HG03025 (cell line): Measurements from ENCODE around the gene ADAMTS17.

ENCODE experiments used
- ATAC-seq: cut with Tn5 transposase; IDR thresholded peaks from one replicate; pipeline ENCODE4 v1.9.1; 2021; ENCODE audit warnings: mild to moderate bottlenecking, moderate library complexity; ENCODE audit not compliant: unreplicated experiment, low FRiP score

The ADAMTS17 gene

DNA sequence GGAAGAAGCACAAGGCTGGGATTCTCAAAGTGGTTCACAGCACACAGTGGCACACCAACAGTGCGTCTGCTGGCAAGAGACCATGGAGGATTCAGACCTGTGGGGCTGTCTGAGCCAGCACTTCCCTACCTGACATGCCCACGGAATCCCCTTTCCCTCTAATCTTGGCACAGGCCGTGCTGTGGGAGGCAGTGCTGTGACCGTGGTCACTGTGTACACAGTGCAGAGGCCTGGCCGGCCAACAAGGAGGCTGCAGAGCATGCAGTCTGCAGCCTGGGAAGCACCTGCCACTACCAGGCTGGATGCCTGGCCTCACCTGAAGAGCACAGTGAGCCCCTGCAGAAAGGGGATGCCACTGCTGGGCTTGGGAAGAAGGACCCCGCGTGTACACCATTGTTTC, 307.6 kb downstream of the ADAMTS17 start:
- ATAC-seq = no peak

DNA sequence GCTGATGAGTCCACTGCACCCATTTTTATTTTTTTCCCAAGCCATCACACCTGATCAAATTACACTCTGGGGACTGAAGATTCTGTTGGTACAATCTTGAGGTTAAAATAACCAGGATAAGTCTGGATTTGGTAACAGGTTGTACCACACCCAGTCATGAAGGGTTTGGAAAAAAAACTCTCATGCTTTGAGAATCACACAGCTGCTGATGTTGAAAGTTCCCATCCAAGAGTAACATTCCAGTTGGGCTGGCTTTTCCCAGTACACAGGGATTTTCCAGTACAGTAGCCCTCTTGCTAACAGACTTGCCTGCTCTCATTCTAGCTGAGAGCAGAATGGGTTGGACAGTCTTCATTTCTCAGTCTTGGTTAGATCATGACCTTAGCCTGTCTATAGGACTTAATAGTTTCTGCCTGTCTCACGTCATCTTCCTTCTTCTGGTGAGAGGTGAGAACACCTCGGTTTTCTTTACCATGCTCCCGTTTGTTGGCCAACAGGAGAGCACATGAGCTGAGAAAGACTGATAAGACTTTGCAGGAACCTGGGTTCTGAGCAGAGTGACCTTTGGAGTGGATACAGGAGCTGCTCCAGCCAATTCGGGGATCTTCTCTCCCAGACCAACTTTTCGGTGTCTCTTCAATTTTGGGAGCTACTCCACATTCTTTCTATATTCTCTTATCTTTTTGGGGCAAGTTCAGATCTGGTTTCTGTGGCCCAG, 308.5 kb downstream of the ADAMTS17 start:
- ATAC-seq = no peak

DNA sequence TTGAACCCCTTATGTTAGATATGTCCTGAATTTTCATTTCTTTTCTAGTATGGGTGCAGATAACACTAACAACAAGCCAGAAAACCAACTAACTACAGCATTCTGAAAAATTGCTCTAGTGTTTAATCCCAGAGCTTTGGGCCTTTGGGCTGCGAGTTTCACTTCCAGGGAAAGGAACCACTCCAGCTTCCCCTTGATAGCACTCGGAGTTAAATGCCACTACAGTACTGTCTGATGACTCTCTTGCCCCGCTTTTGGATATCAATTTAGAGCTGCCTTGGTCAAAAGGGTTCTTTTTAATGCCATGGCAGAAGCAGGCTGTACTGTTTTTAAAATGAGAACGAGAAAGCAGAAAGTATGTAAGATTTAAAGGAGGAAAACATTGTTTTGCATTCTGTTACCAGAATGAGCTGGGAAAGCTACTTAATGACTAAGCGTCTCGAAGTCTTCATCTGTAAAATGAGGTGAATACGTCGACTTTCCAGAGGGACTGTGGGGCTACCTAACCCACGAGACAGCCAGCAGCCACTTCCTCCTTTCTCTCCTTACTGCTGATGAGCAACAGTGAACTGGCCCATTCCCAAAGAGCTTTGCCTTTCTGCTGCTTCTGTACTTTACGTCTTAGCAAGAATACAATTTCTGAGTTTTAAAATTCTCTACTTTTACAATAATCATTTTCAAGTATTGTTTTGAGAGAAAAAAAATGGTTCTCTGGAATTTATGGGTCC, 309.3 kb downstream of the ADAMTS17 start:
- ATAC-seq = no peak

DNA sequence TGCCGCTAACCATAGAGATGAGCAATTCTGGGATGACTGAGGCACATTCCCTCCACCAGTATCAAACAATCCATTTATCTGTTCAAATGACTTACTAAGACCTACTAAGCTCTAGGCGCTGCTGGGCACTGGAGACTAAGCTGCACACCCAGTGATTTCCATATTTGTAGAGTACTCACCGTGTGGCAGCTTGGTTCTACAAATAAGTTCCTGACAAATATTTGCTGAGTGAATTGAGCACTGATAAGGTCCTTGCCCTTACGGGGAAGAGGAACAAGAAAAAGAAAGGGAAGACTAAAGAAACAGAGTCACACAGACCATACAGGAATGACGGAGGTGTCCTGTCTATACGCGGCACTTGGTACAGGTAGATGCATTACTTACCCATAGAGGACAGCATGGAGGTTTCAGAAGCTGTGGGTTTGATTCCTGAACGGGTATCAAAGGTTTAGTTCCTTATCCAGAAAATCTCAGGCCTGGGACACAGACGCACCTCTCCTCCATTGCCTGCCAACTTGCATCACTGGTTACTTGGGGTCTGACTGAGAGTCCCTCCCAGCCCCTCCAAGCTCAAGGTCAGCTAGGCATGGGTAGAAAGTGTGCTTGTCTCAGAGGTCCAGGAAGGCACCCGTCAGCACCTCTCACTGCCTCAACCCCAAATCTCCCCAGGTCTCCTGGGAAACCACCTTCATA, 310.0 kb downstream of the ADAMTS17 start:
- ATAC-seq = no peak

DNA sequence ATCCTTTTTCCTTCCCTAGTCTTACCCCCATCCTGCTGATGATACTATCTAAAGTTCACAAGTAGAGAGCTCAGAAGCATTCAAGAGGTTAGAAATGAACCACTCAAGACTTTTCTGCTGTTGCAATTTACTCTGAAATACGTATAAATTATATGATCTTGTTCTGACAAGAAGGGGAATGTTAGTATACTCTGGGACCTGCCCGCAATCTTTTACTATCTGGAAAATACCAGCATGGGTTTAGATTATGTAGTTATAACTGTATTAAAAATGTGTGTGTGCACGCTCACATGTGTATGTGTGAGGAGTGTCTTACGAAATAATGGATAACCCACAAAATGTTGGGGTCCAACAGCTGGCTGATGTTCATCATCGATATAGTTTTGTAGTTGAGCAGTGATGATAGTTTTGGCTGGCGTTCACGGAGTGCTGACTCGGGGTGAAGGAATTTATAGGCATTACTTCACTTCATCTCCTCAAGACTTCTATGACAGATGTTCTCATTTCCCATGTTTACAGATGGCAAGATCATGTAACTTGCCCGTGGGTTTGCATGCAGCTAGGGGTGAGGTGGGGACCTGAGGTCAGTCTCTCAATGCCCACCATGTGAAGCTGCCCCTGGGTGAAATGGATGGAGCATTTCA, 311.1 kb downstream of the ADAMTS17 start:
- ATAC-seq = no peak

DNA sequence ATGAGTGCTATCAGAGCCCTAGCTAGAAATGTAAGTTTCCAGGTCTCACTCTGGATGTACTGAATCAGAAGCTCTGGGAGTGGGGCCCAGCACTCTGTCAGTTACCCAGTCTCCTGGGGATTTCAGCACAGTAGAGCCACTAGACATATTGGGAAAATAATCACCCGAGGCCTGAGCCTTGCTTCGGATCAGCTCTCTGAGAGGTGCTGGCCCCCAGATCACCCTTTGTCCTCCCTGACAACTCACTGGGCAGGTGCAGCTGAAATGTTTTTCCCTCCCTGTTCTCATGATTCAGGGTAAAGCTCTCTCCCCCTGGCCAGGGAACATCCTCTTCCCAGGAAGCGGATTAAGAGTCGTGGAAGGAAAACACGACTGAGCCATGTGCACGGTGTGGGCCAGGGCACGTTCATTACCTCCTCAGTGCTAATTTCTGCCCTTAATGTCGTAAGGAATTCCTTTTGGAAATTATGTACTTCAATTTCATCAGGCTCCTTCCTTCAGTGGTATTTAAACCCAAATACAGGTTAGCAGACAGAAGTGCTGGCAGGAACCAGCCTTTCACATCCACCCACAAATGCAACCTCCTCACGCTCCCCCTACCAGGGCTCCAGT, 311.8 kb downstream of the ADAMTS17 start:
- no peak for ATAC-seq

DNA sequence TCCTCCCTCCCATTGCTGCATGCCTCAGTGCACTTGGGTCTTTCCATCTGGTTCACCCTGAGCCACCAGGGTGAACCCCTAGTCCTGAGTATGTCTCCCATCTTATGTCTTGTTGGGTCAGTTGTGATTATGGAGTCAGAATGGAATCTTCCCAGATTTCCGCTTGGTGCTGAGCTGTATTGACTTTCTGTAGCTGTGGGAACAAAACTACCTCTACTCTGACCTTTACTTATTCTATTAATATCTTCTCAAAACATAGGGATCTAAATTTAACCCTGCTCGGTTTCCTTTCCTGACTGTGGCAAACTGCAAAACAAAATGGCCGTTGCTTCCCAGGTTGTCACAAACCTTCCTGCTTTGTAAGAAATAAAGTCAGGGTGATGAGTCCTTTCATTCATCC, 312.7 kb downstream of the ADAMTS17 start:
- no peak for ATAC-seq

DNA sequence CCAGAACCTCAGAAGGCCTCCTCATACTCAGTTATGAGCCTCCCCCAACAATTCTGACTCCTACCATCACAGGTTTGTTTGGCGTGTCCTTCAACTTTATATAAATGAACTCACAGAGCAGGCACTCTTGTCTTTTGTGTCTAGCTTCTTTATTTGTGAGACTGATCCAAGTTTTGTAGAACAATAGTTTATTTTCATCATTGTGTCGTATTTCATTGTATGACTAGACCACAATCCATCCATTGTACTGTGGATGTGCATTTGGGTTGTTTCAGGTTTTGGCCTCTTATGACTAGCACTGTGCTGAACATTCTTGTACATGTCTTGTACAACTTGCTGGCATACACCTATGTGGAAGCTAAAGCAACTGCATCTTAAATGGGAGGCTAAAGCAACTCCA, 315.7 kb downstream of the ADAMTS17 start:
- ATAC-seq = no peak

DNA sequence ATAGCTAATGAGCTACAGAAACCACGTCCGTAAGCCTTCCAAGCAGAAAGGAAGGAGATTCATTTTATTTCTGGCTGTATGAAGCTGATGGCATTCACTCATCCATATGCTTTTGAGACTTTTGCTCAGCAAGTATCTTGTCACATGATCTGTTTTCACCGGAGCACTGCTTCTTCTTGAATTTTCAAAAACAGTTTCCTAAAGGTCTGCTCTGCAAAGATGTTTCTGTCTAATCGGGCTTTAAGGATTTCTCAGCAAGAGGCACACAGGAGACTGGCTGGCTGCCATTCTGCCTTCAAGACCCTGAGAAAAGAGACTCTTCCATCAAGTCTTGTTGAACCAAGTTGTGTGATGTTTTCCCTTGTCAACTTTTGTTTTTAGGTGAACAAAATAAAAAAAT, 319.0 kb downstream of the ADAMTS17 start:
- no peak for ATAC-seq

DNA sequence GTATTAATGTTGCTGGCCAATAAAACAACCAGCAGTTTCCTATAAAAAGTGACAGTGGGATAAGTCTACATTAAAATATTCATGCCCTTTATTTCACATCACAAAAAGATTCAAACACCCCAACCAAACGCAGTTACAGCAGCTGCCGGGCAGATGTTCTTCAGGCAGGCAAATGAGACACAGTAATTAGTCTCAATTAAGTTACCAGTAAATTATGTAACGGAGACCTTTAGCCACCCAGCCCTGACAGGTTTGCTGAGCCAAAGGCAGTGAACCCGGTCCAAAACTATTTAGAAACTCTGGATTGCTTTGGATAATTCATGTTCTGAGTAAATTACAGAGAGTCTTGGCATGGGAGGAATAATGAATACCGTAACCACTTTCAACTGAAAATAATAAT, 319.4 kb downstream of the ADAMTS17 start:
- ATAC-seq = no peak

DNA sequence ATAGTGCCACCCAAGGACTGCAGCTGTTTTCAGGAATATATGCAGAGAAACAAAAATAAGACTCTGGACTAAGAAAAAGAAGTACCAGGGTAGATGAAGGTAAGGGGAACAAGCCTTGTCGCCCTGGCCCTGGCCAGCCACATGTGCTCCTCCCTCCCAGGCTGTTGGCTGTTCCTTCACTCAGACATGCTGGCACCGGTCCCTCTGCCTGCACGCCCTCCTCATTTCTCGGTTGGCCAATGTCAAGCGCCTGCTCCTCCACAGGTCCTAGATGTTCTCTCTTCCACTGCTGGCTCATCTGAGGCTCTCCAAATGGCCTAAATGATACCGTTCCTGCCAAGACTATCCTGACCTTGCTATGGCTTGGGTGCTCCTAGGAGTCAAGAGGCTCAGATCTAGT, 320.1 kb downstream of the ADAMTS17 start:
- no peak for ATAC-seq

DNA sequence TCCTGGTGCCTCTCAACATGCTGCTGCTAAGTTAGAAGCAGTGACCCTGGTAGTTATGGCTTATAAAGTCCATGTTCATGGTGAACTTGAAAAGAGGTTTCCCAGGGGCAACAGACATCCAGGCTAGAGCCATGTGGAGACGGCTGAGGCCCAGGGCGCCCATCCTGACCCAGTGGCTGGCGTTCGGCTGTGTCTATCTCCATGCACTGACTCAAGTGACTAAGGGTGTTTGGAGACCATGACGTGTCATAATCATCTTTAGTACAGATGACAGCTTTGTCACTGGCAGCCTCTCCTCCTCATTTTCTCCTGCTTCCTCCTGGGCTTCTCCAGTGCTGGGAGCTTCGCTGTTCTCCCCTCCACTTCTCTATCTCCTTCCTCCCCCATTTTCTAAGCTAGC, 321.2 kb downstream of the ADAMTS17 start:
- no peak for ATAC-seq

DNA sequence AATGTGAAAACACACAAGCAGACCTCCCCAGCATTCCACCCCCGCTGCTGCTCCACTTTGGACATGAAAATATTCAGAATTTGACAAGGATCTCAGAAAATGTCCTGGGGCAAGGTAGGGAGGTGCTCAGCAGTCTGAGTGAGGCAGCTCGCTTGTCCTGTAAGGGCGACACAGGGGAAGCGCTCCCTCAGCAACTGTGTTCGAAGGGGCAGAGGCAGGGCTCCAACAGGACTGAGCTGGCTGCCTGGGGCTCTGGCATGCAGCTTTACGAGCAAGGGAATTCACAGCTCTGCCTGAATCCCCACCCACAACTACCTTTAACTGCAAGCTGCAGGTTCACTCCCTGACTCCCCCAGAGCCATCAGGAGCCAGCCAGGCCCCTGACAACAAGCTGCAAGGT, 321.6 kb downstream of the ADAMTS17 start:
- ATAC-seq = no peak

DNA sequence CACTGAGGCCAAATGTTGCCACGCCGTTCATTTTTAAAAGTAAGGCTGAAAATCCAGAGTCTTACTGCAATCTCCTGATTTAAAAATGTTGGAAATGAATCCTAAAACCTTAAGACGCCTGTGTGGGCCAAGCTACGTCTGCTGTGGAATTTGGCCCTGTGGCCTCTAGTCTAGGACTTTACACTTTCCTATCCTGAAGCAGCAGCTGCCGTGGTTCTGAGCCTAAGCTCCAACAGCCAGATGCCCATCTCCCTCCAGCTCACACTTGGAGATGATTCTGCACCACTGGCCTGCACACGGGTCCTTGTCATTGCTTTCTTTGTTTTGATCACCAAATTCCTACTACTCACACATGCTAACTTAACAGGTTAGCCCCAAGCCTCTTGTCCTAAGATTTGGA, 322.2 kb downstream of the ADAMTS17 start:
- no peak for ATAC-seq

DNA sequence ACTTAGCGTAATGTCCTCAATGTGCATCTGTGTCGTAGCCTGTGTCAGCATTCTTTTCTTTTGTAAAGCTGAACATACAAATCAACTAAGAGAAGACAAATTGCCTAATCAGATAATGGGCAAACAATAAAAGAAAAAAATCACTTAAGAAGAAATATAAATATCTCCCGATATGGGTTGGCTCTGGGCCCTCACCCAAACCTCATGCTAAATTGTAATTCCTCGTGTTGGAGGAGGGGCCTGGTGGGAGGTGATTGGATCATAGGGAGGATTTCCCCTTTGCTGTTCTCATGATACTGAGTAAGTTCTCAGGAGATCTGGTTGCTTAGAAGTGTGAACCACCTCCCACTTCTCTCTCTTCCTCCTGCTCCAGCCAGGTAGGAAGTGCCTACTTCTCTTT, 323.6 kb downstream of the ADAMTS17 start:
- no peak for ATAC-seq

DNA sequence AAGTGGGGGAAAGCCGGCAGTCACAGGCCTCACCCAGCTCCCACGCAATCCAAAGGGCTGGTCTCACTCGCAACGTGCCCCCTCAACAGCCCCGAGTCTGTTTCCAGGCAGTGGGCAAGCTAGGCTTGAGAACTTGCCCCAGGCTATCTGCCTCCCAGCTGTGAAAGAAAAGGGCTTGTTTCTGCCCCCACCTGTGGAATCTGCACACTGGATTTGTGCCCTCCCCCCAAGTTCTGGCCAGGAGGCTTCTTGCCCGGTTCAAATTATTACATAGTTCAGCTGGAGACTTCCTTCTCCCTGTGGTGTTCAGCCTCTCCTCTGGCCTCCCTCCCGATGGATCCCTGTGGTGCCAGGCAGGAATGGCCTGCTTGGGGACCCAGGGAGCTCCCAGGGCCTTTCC, 324.6 kb downstream of the ADAMTS17 start:
- no peak for ATAC-seq

DNA sequence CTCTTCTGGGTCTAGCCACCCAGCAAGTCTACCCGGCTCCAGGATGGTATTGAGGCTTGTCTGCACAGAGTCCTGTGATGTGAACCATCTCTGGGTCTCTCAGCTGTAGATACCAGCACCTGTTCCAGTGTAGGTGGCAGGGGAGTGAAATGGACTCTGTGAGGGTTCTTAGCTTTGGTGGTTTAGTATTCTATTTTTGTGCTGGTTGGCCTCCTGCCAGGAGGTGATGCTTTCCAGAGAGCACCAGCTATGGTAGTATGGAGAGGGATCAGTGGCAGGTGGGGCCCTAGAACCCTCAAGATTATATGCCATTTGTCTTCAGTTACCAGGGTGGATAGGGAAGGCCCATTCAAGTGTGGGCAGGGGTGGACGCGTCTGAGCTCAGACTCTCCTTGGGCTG, 325.1 kb downstream of the ADAMTS17 start:
- no peak for ATAC-seq

DNA sequence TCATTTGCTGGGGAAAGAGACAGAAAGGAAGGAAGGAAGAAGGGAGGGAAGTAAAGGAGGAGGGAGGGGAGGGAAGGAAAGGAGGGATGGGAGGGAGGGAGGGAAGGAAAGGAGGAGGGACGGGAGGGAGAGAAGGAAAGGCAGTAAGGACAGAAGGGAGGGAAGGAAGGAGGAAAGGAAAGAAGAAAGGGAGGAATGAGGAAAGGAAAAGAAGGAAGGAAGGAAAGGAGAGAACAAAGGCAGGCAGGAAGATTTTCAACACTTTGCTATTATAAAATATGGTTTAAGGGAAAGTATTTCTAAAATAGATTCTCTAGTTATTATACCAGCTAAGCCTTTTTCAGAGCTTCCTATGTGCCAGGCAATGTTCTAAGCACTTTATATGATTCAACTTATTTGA, 330.5 kb downstream of the ADAMTS17 start:
- ATAC-seq = no peak

DNA sequence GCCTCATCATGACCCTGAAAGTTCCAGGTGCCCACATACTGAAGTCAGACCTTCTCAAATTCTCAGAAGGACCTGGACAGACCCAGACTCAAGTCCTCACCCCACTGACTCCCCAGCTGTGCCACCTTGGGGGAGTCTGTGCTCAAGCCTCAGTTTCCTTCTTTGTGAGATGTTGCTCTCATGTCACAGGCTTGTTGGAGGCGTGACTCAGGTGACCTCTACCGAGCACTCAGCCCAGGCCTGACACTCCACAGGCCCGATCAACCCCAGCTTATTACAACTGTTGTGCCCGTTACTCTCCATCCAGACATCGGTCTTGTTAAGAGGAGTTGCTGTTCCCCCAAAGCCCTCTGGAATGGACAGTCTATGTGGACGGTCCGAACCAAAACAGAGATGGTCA, 332.4 kb downstream of the ADAMTS17 start:
- ATAC-seq = no peak

DNA sequence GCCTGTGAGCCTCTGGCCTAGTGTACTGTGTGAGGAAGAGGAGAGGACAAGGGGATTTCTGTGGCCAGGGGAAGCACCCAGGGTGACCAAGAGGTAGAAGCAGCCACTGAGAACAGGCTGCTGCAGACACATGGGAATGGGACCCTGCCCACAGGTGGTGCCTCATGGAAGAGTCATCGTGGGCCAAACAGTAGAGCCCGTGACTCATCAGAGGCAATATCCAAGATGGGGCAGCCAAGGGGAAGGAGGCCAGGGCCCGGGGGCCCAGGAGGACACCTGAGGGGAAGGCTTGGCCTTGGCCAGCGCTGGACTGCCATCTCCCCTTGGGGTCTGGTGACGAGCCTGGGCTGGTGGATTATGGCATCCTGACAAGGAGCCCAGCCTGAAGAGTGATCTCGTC, 333.5 kb downstream of the ADAMTS17 start:
- no peak for ATAC-seq

DNA sequence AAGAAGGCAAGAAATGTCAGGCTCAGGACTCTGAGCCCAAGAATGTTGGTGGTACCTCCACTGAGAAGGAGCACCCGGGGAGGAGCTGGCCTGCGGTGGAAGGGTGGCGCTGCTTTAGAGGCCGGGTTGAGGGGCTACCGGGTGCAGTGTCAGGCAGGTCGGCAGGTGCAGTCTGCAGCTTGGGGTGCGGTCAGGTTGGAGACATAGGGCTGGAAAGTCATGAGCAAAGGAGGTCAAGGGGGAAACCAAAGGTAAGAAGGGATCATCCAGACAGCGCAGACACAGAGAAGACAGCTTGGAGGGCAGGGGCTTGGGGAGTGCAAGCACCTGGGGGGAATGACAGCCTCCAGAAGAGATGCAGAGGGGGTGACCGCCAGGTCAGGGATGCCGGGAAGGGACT, 334.2 kb downstream of the ADAMTS17 start:
- no peak for ATAC-seq
